AG04450 (cell line): ENCODE results near the gene HAPLN3. TPM values are rescaled to one million over a fixed set of nuclear protein-coding genes. Genes with fewer than 3 reads are reported as not detected.
A peak's percentile ranks its signal among the peaks of the same experiment; 100 is the strongest.

ENCODE experiments used
- CTCF ChIA-PET: fragments of 300-600, 350-600 bp; formaldehyde crosslinking; extraction: SDS; loops from one replicate; lab custom pipeline; 2022; ENCODE audit warnings: antibody characterized with exemption, inconsistent platforms; lab: Charles Lee
- POLR2A ChIA-PET: fragments of 350-600 bp; formaldehyde crosslinking; extraction: SDS; loops from one replicate; lab custom pipeline; 2021; ENCODE audit warnings: antibody characterized with exemption, inconsistent platforms; lab: Yijun Ruan, JAX
- DNase-seq: peaks from one replicate; pipeline ENCODE4 v3.0.0-alpha.2; 2011; ENCODE audit warnings: low read depth, low spot score
- H3K27ac ChIP-seq: one replicate; pipeline ENCODE4 v1.5.1; 2012; ENCODE audit warnings: low read depth, low read length, control low read depth
- H3K27me3 ChIP-seq: one replicate; pipeline ENCODE4 v1.6.0; 2012; ENCODE audit warnings: low read length; ENCODE audit not compliant: control insufficient read depth, insufficient read depth
- H3K4me3 ChIP-seq: 2 replicates; pipeline ENCODE4 v1.5.1; 2011; ENCODE audit warnings: mild to moderate bottlenecking, low read depth, low read length, control low read depth
- H3K9me3 ChIP-seq: 2 replicates; pipeline ENCODE4 v1.5.1; 2012; ENCODE audit warnings: low read length; ENCODE audit not compliant: control insufficient read depth, insufficient read depth
- polyA plus RNA-seq: library from polyadenylated mRNA; depleted of rRNA; stranded (reverse); fragments of >200 nt; gene quantifications from 2 replicates; pipeline ENCODE4 v1.2.3, GENCODE V29; 2011
- TF ChIP-seq, protein P1 (sequence below): IDR thresholded peaks from 2 replicates; pipeline ENCODE4 v1.5.1; 2011; ENCODE audit warnings: low read depth, low read length, control low read depth, inconsistent platforms

The HAPLN3 gene
- polyA plus RNA-seq, 1 experiment: 5.6 TPM

DNA sequence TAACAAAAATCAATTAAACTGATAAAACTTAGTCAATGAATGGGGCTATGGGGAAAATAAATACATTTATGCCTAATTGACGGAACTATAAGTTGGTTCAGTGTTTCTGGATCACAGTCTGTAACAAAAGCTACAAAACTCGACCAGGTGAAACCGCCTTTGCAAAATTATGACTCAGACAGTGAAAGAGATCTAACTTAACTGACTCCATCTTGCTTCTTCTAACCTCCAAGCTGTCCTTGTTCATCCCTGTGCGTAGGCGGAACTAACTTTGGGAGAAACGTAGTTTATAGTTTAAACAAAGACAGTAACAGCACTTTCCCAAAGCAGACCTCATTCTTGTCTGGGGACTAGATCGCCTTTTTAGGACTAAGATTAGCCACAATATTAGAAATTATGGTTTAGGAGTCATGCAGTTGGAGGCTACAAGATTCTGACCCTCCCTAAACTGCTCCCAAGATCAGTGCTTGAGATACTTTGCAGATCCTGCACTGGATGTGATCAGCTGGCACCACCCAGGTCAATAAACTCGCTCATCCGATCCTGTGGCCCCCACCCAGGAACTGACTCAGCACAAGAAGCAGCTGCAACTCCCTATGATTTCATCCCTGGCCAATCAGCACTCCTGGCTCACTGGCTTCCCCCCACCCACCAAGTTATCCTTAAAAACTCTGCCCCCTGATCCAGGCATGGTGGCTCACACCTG lies 25.0 kb upstream of the HAPLN3 start:
- ChIA-PET CTCF (interaction anchor here (0.6 to 1.1 kb wide), 5 partner anchors 16 to 138 kb away, joined by 3 to 8 read pairs (median 4); no protein-coding TSS in a partner anchor), POLR2A (interaction anchor here (0.6 to 1.1 kb wide), 3 partner anchors 42 to 271 kb away, joined by 4 to 9 read pairs (median 8); no protein-coding TSS in a partner anchor)
- Histone ChIP-seq H3K4me3 (no peak overlapping the region), H3K9me3 (no peaks in the 10 kb centered on the region), H3K27me3 (no peaks in the 10 kb centered on the region), H3K27ac (peak overlapping the region; percentile 73)
- TF ChIP-seq, protein P1, sequence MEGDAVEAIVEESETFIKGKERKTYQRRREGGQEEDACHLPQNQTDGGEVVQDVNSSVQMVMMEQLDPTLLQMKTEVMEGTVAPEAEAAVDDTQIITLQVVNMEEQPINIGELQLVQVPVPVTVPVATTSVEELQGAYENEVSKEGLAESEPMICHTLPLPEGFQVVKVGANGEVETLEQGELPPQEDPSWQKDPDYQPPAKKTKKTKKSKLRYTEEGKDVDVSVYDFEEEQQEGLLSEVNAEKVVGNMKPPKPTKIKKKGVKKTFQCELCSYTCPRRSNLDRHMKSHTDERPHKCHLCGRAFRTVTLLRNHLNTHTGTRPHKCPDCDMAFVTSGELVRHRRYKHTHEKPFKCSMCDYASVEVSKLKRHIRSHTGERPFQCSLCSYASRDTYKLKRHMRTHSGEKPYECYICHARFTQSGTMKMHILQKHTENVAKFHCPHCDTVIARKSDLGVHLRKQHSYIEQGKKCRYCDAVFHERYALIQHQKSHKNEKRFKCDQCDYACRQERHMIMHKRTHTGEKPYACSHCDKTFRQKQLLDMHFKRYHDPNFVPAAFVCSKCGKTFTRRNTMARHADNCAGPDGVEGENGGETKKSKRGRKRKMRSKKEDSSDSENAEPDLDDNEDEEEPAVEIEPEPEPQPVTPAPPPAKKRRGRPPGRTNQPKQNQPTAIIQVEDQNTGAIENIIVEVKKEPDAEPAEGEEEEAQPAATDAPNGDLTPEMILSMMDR: no peak
- no peak for DNase-seq

DNA sequence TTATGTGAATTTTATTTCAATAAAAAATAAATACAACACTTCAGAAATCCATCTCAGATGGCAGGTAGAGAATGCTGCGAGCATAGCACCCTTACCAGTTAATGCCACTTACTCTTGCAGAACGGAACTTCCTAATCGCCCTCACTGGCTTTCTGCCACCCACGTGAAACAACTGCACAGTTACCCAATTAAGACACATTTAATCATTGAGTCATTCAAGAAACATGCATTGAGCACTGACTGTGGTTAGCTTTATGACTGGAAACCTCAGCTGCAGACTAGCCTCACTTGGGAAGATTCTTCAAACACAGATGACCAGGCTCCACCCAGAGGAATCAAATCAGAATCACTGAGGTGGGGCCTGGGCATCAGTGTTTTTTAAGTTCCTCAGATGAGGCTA lies 23.4 kb upstream of the HAPLN3 start:
- ChIA-PET CTCF (no interaction called here), POLR2A (interaction anchor here (0.7 to 1.0 kb wide), 2 partner anchors 14 to 71 kb away, joined by 3 read pairs; no protein-coding TSS in a partner anchor)

DNA sequence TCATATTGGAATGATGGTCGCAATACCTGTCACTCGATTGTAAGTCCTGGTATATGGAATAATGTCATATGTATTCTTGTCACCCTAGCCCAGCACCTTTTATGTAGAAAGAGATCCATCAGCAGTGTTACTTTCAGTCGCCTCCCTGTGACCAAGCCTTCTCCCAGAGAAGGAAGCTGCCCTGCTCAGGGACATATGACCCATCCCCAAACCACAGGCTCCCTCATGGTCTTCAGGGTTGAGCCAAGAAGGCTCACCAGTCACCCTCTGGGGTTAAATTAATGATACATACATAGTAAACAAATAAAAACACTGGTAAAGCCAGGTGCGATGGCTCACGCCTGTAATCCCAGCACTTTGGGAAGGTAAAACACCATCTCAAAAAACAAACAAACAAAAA lies 22.4 kb upstream of the HAPLN3 start:
- ChIA-PET CTCF (interaction anchor here (0.9 kb wide), 1 partner anchor 260 kb away, joined by 3 read pairs; no protein-coding TSS in a partner anchor), POLR2A (no interaction called here)
- TF ChIP-seq, protein P1: no peak
- H3K9me3 ChIP-seq: no peaks in the 10 kb centered on the region
- no peak overlapping the region for H3K27ac ChIP-seq
- no peak for DNase-seq
- no peak overlapping the region for H3K4me3 ChIP-seq
- no peaks in the 10 kb centered on the region for H3K27me3 ChIP-seq

More for the DNA sequence above, 23.4 kb upstream of the HAPLN3 start:
- H3K27ac ChIP-seq: peak overlapping the region; percentile 86
- no peaks in the 10 kb centered on the region for H3K27me3 ChIP-seq
- TF ChIP-seq, protein P1: no peak
- peak; percentile 95 for DNase-seq
- no peaks in the 10 kb centered on the region for H3K9me3 ChIP-seq
- no peak overlapping the region for H3K4me3 ChIP-seq

DNA sequence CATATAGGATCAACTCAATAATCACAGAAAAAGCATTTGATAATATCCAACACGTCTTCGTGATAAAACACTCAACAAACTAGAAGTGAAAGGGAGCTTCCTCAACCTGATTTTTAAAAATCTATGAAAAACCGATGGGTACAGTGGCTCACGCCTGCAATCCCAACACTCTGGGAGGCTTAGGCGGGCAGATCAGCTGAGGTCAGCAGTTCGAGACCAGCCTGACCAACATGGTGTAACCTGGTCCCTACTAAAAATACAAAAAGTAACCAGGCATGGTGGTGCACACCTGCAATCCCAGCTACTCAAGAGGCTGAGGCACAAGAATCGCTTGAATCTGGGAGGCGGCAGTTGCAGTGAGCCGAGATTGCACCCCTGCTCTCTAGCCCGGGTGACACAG lies 20.0 kb upstream of the HAPLN3 start:
- no peak for DNase-seq
- Histone ChIP-seq H3K27me3 (no peaks in the 10 kb centered on the region), H3K27ac (no peak overlapping the region), H3K4me3 (no peak overlapping the region), H3K9me3 (no peaks in the 10 kb centered on the region; the same call in 1 of the 2 replicates)
- POLR2A ChIA-PET: interaction anchor here (0.5 kb wide), 1 partner anchor 101 kb away, joined by 3 read pairs; no protein-coding TSS in a partner anchor
- TF ChIP-seq, protein P1: no peak
- CTCF ChIA-PET: interaction anchor here (0.6 to 3.5 kb wide), 5 partner anchors 10 to 123 kb away, joined by 3 to 24 read pairs (median 6); no protein-coding TSS in a partner anchor

DNA sequence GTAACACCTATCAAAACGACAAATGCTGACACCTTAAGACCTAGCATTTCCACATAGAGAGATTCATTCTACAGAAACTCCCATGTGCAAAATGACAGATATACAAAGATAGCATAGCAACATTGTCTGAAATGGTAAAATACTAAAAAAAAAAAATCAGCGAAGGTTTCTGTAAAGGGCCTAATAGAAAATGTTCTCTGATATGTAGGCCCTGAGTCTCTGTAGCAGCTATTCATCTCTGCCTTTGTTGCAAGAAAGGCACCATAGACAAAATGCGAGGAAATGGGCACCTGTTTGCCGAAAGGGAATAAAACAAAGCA lies 18.5 kb upstream of the HAPLN3 start:
- CTCF ChIA-PET: interaction anchor here (3.5 kb wide), 1 partner anchor 9 kb away, joined by 24 read pairs; no protein-coding TSS in a partner anchor
- Histone ChIP-seq H3K4me3 (peak overlapping the region; percentile 80), H3K9me3 (no peaks in the 10 kb centered on the region; the same call in 1 of the 2 replicates), H3K27ac (no peak overlapping the region), H3K27me3 (no peaks in the 10 kb centered on the region)
- TF ChIP-seq, protein P1: no peak
- DNase-seq: no peak
- POLR2A ChIA-PET: interaction anchor here (0.6 to 0.7 kb wide), 3 partner anchors 9 to 276 kb away, joined by 3 to 5 read pairs (median 3); no protein-coding TSS in a partner anchor
